AG08396 (cell line): ENCODE data around the gene CLASP1.
"Not testable (repeated sequence)": the region's sequence is repeated elsewhere in the genome, so short reads cannot be mapped to it uniquely, and the experiment has no call there.

Experiments
- DNase-seq: peaks from one replicate; pipeline ENCODE4 v3.0.0; 2012; ENCODE audit warnings: low spot score, mixed read lengths

CLASP1 gene

DNA sequence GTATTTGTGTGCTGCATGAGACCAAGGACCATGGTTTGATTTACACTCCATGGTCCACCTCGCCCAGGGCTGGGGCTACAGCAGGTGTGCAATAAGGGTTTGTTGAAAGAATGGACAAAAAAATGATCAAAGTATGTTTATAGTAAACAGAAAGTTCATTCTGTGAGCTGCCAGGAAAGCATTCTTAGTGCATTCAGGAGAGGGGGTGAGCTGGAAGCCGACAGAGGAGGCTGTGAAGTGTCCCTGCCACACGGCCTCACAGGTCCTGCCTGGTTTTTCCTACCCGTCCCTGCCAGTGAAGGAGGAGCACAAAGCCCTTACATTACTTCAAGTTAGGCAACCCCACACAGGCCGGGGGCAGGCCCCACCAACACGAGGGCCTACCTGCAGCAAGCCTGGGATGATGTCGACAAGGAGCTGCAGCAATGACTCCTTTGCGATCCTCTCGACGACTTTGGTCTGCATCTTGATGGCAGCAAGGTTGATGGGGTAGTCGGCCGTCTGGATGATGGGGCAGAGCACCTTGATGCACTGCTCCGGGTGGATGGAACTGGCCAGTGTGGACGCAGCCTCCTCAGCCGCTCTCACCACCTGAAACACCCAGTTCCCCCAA is 301.0 kb downstream of the CLASP1 start:
- no peak for DNase-seq

DNA sequence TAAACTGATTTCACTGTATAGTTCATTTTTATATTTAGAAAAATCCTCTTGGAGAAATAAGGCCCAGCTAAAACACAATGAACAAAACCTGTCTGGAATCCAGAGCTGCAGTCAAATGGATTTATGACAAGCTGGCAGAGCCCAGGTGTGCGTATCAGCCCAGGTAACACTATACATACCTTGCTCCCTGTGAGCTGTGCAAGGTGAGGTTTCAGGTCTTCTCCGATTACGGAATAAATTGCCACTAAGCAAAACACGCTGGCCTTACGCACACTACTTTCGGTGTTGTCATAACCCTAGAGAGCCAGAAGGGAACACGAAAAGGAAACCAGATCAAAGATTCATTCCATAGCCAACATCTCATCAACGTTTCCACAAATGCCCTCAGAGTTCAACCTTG is 302.4 kb downstream of the CLASP1 start:
- no peak for DNase-seq

- no peak for DNase-seq
Measured at GRCh38 chr2:121346407-121346806, 302.9 kb downstream of the CLASP1 start.

- no peak for DNase-seq
Measured at GRCh38 chr2:121345887-121346286, 303.4 kb downstream of the CLASP1 start.

DNA sequence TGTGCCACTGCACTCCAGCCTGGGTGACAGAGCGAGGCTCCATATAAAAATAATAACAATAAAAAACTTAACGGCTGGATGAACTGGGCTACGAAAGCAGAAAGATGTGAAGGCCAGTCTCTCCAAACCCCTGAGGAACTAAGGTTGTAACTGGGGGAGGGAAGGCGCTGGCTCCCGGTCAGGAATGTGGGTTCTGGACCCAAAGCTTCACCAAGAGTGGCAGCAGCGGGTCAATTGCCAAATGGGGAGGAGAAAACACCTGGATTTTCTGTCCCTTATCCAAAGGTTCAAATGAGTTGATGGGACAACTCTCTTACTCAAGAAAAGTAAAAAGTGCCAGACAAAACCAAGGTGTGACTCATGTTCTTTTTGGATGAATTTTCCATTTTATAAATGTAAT is 304.2 kb downstream of the CLASP1 start:
- DNase-seq = no peak

DNA sequence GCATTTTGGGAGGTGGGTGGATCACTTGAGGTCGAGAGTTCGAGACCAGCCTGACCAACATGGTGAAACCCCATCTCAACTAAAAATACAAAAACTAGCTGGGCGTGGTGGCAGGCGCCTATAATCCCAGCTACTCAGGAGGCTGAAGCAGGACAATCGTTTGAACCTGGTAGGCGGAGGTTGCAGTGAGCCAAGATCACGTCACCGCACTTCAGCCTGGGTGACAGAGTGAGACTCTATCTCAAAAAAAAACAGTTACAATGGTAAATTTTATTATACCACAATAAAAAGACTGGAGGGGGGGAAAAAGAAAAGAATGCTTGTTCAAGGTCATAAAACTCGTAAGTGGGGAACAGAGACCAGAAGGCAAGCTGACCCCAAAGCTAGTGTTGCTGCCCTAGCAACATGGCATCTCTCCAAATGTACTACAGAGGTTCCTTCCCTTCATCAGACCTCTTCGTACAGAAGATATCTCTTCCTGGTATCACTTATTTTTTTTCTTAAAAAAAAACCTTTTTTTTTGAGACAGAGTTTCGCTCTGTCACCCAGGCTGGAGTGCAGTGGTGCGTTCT is 305.3 kb downstream of the CLASP1 start:
- not testable (repeated sequence) for DNase-seq

DNA sequence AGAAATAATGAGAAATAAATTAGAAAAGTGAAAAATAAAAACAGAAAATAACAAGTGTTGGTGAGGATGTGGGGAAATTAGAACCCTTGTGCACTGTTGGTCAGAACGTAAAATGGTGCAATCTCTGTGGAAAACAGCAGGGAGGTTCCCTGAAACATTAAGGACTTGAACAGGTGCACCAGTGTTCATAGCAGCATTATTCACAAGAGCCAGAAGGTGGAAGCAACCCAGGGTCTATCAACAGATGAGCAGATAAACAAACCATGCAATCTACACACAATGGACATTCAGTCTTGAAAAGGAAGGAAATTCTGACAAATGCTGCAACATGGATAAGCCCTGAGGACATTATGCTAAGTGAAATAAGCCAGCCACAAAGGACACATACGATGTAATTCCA is 306.1 kb downstream of the CLASP1 start:
- DNase-seq = no peak

GRCh38 chr2:121342751-121343150 is 306.5 kb downstream of the CLASP1 start:
- no peak for DNase-seq

- DNase-seq = no peak
Measured at GRCh38 chr2:121340926-121341325, 308.3 kb downstream of the CLASP1 start.

GRCh38 chr2:121338281-121338680 is 311.0 kb downstream of the CLASP1 start:
- DNase-seq = no peak

DNA sequence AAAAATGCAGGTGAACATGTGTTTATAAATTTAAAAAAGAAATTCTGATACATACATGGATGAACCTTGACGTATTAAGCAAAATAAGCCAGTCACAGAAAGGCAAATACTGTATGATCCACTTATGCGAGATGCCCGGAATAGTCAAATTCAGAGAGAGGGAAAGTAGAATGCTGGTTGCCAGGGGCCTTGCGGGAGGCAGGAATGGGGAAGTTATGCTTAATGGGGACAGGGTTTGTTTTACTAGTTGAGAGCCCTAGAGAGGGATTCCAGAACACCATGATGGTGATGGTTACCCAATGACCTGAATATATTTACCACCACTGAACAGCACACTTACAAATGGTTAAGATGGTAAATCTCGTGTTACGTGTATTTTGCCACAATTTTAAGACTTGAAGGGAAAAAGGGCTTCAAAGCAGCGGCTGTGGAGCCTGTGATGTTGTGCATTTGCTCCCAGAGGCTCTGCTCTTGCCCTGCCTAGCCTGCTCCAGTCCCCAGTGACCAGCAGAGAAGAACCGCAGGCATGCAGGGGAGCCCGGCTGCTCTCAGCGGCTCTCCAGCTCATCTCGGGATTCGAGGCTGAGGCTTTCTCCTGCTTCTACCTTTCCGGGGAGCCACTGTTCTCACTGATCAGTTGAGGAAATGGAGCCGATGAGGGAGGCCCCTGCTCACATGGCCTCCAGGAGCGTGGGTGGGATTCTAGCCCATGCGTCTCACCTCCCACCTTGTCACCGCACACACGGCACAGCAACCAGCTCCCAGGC is 312.6 kb downstream of the CLASP1 start:
- no peak for DNase-seq

- DNase-seq = no peak
Measured at GRCh38 chr2:121335294-121336290, 313.7 kb downstream of the CLASP1 start.

DNA sequence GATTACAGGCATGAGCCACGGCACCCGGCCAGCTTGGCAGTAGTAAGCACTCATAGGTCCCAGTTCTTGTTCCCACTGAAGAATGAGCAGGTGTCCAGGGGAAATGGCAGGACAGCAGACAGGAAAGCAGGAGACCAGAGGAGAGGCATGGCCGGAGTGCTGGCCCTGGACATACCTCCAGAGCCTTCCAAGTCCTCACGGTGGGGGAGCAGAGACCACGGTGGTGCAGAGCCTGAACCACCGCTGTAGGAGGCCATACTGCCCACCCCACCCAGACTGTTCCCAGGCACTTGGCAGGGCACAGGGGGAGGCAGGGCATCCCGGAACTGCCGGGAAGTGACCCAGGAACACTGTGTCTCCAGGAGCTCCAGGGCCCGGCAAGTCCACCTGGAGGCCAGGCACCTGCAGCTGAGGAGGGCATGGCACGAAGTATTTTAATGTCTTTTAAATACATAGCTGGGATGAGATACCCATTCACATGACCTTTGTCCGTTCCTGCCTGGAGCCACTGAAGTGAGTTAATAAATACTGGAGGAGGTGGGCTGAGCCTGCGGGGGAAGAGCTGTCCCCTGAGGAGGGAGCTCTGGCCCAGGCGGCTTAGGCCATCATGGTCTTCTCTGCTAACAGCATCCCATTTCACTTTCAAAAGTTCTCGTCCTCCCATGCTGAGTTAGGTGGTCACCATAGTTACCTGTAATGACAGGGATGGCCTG is 314.5 kb downstream of the CLASP1 start:
- DNase-seq = no peak

DNA sequence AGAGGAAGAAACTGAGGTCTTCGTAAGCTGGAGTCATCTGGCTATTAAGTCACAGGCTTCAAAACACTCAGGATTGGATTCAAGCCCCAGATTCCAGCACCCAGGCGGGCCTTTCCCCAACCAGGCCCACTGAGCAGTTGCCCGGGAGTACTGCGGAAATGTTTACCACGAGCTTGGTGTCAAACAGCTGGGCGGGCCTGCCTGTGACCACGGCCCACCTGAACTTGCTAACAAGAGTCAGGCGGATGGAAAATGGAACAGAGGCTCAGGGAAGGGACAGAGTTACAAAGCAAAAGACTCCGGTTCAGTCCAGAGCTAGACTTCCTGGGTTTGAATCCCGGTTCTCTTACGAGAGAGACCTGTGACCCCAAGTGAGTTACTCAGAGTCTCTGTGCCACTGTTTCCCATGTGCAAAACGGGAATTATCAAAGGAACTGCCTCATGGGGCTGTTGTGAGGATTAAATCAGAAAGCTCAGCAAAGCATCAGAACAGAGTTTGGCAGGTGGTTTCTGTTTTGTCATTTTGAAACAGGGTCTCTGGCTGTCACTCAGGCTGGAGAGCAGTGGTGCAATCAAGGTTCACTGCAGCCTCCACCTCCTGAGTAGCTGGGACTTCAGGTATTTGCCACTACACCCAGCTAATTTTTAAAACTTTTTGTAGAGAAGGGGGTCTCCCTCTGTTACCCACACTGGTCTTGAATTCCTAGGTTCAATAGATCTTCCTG is 315.3 kb downstream of the CLASP1 start:
- no peak for DNase-seq

DNA sequence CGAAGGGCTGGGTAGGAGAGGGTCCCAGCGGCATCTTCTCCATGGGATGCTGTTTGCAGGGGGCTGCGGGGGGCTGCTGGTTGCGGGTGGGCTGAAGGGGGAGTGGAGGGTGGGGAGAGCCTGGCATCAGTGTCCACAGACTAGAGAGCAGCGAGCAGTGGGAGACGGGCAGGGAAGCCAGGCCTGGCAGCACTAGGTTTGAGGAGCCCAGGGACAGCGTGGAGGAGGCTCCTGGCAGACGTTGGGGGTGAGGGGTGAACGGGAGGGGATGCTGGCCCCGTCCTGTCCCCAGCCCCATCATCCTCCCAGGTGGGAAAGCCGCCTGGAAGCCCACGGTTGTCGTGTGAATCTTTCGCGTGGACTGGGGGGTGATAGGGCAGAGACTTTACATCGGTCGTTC is 316.0 kb downstream of the CLASP1 start:
- DNase-seq = no peak

- DNase-seq = not testable (repeated sequence)
Measured at GRCh38 chr2:121331324-121331723, 317.9 kb downstream of the CLASP1 start.

DNA sequence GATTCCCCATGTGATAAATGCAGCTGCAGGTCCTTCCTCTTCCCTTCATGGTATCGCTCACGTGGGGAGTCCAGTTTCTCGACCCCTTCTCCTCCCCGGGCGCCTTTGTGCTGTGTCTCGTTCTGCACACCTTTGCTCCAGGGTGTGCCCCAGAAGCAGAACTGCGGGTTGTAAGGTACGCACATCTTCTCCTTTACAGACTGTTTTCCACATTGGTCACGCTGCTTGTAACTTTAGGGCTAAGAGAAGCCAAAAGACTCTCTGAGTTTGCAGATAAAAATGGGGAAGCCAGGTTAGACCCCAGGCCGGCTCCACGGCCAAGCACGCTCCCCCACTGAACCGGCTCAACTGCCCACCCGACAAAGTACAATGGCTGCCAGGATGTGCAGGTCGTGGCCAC is 318.3 kb downstream of the CLASP1 start:
- no peak for DNase-seq

DNA sequence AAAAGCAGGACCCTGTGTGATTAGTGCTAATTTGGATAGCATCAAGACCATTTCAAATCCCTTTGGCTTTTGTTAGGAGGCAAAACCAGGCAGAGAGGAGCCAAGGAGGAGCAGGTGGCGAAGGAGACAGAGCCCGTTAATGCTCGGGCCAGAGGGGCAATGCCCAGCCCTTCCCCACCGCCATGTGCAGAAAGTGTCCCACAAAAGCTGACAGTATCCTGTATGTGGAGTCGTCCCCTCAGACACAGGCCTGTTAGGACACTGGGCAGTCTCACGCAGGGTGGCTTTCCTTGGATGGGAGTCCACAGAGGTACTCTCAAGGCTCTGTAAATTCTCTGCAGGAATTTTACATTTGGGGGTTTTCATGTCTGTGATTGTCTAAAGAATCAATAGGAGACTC is 319.5 kb downstream of the CLASP1 start:
- no peak for DNase-seq

- no peak for DNase-seq
Measured at GRCh38 chr2:121326628-121327027, 322.6 kb downstream of the CLASP1 start.

- no peak for DNase-seq
Measured at GRCh38 chr2:121324601-121325000, 324.7 kb downstream of the CLASP1 start.

DNA sequence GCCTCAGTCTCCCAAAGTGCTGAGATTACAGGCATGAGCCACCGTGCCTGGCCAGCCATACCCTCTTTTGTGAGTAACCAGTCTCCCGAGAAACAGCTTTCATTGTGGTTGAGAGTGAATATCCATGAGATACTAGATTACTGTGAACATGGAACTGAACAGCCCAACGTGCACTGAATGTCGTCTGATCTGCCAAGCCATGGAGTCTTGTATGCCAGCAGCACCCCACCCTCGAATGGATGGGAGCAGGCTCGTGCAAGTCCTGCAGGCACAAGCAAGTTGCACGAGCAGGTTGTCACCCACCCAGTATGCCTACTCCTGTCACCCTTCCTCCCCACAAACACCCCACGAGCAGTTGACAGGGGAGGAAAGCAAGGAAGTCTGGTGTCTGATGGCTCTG is 327.8 kb downstream of the CLASP1 start:
- no peak for DNase-seq
